Activated CD8-positive, alpha-beta memory T cell treated with anti-CD3 and anti-CD28 coated beads for 48 hours (primary cell): ENCODE results near the gene OR52A1.
"Not testable (repeated sequence)": the region's sequence is repeated elsewhere in the genome, so short reads cannot be mapped to it uniquely, and the experiment has no call there.

ENCODE experiments used
- DNase-seq, 3 experiments: peaks; one replicate each; pipeline ENCODE4 v3.0.0-alpha.2; 2020; ENCODE audit warnings: low read depth in 2 of 3, low spot score in 2 of 3

The OR52A1 gene

DNA sequence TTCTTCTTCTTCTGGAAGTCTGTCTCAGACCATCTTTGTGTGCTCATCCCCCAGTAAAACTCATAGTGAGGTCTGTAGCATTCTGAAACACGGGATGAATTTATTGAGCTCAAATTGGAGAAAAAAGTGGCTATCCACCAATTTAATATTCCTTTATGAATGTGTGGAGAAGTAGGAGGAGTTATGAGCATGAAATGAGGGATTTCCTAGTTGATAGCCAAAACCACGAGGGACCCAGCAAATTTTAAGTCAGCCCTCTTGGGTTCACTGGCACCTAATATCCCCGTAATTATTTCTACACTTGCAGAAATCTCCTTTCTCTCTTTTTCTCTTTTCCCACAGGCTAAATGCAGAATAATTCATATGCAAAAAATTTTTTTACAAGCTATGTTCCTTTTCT, at the start of gene OR52A1:
Gene OR52A1, minus strand, starts transcription at position 101 of the 400 bp plus-strand sequence. CDS start 2,388 bp downstream, outside the sequence.
- no peak for DNase-seq

DNA sequence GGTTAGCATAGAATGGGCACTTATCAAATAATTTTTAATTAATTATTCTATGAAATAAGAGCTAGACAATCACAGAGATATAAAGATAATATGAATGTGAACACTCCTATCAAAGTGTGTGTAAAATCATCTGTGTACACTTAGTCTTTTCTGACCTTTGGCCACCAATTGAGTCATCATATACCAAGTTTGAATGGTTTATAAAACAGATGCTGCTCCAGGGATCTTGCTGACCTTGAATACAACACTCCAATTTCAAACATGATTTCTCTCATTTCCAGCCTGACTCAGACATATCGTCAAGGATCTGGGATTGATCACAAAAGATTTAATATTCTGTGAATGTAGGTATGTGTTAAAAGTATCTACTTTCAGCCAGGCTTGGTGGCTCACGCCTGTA, 48.8 kb upstream of the OR52A1 start:
- DNase-seq: no peak

DNA sequence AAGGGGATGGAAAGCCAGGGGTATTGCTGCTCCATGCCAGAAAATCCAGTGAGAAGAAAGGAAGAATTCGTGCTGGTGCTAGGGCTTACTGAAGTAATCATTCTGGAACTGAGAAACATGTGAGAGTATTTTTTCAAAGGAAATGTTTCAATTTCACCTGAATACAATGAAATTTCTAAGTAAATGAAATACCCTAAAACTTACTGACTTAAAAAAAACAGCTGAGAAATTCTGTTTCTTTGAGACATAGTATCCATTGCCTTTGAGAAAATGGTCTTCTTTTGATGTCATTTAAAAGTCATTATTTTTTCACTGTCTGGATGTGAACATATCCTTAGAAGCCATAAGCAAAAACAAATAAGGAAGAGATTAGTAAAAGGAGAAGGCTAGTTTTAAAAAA, 46.0 kb upstream of the OR52A1 start, which contains the start of gene OR51V1:
Gene OR51V1, minus strand, starts transcription at position 101 of the 400 bp plus-strand sequence. Its CDS starts 0 bp downstream, at position 101.
- no peak for DNase-seq

DNA sequence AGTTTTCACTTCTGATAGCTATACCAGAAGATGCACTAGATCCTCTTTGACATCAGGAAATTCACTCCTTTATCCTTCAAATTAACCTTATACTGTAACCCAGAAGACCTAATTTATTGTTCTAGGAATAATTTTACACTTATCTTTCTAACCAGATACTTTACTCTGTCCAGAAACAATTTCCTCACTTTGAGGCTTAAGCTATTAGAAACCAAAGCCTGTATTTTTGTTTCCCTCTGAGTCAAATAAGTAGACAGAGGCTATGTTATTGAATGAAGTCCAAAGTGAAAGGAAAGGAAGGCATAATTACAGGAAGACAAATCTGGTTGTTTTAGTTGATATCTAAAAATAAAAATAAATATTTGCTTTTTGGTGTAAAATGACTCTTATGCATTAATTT, 43.7 kb upstream of the OR52A1 start:
- no peak for DNase-seq

DNA sequence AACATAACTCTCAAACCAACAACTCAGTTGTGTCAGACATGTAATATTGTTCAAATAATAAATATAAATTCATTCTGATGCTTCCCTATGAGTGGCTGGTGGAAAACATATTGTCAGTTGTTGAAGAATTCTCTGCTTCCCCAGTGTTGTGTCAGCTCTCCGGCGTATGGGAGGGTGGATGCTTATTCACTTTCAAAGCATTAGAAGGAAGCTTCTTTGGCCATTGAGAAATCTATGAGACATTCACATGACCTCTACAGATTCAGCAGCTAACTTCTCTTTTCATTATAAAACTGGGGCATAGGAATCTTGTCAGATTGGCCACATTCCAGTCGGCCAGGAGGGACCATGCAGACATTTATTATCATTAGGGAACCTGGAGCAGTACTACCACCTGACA, 43.0 kb upstream of the OR52A1 start:
- DNase-seq: no peak

DNA sequence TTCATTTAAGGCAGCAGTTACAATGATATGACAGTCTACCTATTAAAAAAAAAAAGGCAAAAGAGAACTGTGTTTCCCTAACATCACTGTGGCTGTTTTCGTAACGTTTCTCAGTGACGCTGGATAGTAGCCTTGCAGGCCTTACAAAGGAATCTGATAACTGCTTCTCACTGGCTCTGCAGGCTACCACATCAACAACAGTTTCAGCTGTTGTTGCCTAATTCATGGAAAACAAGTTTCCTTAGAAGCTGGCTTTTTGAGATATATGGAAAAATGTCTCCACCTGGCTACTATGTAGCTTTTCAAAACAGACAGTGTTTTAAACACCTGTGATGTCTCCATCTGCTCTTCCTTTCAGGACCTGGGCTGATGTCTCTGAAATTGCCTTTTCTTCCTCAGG, 42.2 kb upstream of the OR52A1 start:
- DNase-seq: no peak

DNA sequence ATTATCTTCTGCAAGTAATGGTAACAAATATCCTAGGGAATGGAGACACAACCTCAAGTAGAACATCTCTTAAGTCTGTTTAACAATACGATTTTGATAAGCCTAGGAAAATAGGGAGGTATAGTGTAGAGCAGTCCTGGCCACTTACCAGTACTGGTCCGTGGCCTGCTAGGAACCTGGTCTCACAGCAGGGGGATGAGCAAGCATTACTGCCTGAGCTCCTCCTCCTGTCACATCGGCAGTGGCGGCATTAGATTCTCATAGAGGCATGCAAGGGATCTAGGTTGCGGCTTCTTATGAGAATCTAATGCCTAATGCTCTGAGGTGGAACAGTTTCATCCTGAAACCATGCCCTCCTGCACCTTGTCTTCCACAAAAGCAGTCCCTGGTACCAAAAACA, 41.5 kb upstream of the OR52A1 start:
- no peak for DNase-seq

DNA sequence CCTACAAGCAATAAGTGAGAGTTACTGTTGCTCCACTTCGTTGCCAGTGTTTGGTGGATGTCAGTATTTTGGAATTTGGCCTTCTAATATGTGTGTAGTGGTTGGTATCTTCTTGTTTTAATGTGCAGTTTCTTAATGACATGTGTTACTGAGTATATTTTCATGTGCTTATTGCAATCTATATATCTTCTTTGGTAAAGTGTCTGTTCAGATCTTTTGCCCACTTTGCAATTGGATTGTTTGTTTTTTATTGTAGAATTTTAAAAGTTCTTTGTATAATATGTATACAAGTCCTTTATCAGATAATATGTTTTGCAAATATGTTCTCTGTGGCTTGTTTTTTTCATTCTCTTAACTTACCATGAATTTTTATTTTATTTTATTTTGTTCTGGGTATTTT, 38.2 kb upstream of the OR52A1 start:
- no peak for DNase-seq

DNA sequence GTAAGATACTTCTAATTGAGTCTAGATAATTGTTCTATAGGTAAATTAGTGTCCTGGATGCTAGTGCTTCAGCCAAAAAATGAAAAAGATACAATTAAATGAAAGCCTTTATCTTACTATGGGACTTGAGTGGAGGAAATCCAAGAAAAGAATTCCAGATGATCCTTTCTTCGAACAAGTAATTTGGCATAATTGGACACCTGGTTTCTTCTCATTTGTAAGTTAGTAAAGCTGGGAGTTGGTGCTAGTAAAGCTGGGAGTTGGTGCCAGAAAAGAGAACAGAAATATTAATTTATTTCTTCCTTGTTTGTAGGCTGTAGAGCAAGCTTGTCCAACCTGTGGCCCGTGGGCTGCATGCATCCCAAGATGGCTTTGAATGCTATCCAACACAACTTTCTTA, 33.6 kb upstream of the OR52A1 start:
- no peak for DNase-seq

DNA sequence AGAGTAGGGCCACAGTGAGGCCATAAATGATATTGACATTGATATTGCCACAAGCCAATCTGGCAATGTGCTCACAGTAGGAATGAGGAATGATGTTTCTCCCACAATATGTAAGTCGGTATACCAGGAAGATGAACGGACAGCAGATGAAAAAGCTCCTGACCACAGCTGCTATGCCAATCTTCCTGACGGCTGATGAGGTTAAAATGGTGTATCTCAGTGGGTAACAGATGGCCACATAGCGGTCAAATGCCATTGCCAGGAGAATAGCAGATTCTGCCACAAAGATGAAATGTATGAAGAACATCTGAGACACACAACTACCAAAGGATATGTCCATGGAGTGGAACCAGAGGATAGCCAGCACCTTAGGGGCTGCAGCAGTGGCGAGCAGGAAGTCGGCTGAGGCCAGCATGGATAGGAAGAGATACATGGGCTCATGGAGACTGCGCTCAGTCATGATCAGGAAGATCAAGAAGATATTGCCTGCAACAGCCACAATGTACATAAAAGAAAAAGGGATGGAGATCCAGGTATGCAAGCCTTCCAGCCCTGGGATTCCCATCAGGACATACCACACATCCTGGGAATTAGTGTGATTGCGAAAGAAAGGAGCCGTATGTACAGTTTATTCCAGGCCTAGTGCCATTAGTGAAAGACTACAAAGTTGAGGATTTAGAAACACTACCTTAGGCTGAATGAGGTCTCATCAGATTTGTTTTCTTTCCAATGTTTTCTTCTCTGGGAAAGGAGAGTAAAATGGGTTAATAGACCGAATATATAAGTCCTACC, 23.7 kb upstream of the OR52A1 start:
- no peak for DNase-seq

DNA sequence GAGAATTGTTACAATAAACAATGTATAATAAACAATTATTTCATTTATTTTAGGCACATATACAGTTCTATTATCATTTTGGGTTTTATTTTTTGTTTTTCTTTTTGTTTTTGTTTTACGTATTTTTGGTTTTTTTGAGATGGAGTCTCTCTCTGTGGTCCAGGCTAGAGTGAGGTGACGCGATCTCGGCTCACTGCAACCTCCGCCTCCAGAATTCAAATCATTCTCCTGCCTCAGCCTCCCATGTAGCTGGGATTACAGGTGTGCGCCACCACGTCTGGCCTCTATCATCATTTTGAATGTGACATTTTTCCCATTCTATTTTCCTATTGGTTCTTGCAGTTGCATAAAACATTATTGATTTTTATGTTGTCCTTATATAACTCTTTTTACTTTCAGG, 20.4 kb upstream of the OR52A1 start:
- no peak for DNase-seq

DNA sequence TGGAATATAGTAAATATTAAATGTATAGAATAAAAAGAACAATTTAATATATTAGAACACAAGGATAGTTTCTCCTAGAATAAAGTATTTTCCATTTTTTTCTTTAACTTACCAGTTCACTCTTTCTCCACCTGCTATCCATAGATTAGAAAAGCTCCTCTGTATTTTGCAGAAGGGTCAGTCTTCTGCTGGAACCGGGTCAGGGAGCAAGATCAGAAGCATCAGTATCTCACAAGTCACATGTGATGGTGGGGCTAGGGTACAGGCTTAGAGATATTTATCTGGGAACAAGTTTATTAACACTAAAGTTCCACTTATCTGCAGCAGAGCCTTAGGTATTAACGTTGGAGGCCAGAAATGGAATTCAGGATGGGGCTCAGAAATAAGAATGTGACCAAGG, 17.3 kb upstream of the OR52A1 start:
- DNase-seq: no peak

DNA sequence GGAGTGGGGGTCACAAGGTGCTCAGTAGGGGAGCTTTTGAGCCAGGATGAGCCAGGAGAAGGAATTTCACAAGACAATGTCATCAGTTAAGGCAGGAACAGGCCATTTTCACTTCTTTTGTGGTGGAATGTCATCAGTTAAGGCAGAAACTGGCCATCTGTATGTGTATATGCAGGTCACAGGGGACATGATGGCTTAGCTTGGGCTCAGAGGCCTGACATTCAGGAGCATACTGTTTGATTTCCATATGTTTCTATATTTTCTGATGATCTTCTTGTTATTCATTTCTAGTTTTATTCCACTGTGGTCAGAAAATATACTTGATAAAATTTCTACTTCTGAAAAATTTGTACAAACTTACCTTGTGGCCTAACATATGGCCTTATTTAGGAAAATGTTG, 11.3 kb upstream of the OR52A1 start:
- DNase-seq: not testable (repeated sequence)

DNA sequence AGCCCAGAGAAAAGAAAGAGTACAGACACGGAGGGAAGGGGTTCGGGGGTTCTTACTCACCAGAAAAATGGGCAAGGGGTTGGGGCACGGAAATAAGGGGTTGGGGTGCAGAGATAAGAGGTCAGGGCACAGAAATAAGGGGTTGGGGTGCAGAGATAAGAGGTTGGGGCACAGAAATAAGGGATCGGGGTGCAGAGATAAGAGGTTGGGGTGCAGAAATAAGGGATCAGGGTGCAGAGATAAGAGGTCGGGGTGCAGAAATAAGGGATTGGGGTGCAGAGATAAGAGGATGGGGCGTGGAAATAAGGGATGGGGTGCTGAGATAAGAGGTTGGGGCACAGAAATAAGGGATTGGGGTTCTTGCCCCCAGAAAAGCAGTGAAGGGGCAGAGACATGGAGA, 10.2 kb upstream of the OR52A1 start:
- DNase-seq: not testable (repeated sequence)

DNA sequence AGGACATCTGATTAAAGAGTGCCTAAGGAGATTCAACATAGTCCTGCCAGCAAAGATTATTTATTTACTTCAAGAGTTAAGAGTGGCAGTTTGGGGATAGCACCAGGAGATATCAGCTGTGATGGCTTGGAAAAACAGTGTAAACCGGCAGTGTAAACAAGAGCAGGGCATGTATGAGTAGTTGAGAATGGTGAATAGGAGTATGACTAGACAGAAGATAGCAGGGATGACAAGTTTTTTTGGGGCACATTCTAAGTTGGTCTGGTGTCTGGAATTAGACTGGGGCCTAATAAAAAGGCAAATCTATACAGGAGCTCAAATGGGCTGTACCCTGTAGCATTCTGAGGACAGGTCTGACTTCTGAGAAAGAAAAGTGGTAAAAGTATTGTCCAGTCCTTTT, 6.5 kb upstream of the OR52A1 start:
- not testable (repeated sequence) for DNase-seq

DNA sequence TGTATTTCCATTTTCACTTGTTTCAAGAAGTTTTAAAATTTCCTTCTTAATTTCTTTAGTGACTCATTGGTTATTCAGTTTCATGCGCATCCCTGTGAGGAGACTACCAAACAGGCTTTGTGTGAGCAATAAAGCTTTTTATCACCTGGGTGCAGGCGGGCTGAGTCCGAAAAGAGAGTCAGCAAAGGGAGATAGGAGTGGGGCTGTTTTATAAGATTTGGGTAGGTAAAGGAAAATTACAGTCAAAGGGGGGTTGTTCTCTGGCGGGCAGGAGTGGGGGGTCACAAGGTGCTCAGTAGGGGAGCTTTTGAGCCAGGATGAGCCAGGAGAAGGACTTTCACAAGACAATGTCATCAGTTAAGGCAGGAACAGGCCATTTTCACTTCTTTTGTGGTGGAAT, 5.7 kb upstream of the OR52A1 start:
- DNase-seq: not testable (repeated sequence)

DNA sequence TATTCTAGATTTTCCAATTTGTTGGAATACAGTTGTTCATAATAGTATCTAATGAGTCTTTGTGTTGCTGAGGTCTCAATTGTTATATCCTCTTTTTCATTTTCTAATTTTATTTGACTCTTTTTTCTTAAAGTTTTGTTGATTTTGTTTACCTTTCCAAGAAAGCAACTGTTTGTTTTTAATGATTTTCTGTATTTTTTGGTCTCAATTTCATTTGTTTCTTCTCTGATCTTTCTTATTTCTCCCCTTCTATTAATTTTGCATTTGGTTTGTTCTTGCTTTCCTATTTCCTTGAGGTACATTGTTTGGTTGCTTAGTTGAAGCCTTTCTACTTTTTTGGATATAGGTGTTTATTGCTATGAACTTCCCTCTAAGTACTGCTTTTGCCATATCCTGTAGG, 5.2 kb upstream of the OR52A1 start:
- no peak for DNase-seq

DNA sequence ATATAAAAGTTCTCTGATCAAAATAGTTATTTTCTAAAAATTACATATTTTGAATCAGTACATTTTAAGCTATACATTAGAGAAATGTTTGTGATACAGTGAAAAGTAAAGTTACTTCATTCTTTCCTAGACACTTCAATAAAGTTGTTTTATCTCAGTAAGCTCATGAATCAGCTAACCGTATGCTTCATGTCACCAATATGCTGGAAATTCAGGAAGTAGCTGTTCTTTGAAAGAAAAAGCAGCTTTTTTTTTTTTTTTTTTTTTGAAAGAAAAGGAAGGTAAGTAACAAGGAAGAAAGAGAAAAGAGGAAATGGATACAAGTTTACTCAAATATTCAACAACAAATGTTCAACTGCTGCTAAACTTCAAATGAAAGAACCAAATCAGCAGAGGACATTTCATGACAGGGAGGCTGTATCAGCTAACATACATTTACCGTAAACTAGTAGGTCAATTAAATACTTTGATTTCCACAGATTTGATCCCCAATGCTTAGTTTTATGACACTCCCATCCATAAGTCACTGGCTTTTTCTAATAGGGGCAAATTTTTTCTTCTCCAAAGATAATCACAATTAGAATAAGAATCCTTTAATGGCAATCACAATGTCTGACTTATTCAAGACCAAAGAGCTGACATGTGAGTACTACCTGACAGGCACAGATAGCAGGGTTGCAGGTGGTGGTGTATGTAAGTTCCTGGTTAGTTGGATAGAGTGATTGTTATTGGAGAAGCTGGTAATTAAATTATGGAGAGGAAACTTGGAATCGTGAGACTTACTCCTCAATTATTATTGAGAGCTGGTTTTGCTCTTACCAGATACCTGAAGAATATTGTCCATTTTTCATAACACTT, 754 bp downstream of the OR52A1 start:
- no peak for DNase-seq

DNA sequence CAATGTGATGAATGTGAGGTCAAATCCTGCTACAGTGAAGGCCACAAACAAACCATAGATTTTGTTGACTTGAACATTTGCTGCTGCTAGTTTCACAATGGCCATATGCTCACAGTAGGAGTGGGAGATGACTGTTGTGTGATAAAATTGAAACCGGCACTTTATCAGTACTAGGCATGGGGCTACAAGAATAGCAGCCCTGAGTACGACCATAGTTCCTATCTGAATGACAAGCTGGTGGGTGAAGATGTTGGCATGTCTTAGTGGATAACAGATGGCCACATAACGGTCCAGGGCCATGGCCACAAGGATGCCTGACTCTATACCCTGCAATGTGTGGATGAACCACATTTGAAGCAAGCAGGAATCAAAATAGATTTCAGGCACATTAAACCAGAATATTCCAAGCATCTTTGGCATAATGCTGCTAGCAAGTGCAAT, 2.8 kb downstream of the OR52A1 start:
- DNase-seq: no peak

DNA sequence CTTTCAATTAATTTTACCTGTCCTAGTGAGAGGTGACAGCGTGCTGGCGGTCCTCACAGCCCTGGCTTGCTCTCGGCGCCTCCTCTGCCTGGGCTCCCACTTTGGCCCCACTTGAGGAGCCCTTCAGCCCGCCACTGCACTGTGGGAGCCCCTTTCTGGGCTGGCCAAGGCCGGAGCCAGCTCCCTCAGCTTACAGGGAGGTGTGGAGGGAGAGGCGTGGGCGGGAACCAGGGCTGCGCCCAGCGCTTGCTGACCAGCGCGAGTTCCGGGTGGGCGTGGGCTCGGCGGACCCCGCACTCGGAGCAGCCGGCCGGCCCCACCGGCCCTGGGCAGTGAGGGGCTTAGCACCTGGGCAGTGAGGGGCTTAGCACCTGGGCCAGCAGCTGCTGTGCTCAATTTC, 10.4 kb downstream of the OR52A1 start:
- not testable (repeated sequence) for DNase-seq

DNA sequence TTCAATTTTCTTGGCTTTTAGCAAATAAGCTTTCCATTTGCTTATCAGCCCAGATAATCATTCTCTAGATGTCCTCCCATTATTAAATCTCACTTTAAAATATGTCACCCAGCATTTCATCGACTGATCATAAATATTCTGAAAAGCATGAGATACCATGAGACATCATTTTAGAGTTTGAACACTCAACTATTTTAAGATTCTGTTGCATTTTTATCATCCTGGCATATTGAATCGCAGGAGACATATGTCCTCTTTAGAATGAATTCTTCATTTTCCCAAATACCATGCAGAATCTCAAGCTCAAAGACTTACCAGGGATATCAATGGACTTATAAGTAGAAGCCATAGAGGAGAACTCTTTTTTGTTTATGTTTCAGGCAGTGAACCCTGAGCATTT, 16.6 kb downstream of the OR52A1 start, which contains the start of gene OR52A5:
Gene OR52A5, minus strand, starts transcription at position 361 of the 400 bp plus-strand sequence. CDS start 5,714 bp downstream, outside the sequence.
- no peak for DNase-seq

DNA sequence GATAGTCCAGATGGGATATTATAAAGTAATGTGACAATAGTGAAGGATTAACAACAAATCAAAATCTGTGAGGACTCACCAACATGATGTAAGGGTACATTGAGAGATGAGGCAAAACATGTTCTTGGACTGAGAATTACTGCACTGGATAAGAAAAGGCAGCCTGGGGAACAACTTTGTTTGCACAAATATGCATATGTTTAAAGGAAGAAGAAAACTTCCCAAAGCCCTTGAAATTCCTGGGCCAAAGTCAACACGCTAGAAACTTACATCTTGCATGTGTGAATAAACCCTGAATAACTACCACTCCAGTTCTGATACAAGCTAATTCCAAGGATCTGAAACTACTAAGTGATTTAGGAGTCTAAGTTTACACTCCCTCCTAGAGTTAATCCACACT, 17.5 kb downstream of the OR52A1 start:
- no peak for DNase-seq
